ENCODE results near the gene CPEB1.

The CPEB1 gene

DNA sequence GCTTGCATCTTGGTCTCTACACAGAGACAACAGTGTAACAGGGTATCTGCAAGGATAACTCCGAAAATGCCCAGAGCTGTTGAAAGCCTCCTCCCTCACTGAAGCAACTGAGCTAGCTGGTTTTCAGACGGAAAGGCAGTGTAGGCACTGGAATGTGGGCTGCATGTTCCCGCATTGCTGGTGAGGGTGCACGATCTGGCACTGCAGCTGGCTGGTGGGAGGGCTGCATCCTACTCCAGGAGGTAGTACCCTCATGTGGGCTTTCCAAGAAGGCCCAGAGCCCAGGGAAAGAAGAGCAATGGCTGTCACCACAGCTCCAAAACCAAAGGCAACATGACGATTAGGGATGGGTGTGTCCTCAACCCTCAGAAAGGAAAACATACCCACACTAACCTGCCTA, 78.2 kb downstream of the CPEB1 start:
- DNase-seq (ENCODE audit: low read depth), result no peak
- TF ChIP-seq, protein P1, sequence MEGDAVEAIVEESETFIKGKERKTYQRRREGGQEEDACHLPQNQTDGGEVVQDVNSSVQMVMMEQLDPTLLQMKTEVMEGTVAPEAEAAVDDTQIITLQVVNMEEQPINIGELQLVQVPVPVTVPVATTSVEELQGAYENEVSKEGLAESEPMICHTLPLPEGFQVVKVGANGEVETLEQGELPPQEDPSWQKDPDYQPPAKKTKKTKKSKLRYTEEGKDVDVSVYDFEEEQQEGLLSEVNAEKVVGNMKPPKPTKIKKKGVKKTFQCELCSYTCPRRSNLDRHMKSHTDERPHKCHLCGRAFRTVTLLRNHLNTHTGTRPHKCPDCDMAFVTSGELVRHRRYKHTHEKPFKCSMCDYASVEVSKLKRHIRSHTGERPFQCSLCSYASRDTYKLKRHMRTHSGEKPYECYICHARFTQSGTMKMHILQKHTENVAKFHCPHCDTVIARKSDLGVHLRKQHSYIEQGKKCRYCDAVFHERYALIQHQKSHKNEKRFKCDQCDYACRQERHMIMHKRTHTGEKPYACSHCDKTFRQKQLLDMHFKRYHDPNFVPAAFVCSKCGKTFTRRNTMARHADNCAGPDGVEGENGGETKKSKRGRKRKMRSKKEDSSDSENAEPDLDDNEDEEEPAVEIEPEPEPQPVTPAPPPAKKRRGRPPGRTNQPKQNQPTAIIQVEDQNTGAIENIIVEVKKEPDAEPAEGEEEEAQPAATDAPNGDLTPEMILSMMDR (IDR thresholded peaks at IDR 0.05; ENCODE audit: low read depth, low read length, missing control alignments), result no peak
- no peak overlapping the region for H3K4me3 ChIP-seq (ENCODE audit: low read depth, low read length)
- in situ Hi-C loops (cut with HindIII; ENCODE audit: low sequenced_read_pairs), result no loop called here

DNA sequence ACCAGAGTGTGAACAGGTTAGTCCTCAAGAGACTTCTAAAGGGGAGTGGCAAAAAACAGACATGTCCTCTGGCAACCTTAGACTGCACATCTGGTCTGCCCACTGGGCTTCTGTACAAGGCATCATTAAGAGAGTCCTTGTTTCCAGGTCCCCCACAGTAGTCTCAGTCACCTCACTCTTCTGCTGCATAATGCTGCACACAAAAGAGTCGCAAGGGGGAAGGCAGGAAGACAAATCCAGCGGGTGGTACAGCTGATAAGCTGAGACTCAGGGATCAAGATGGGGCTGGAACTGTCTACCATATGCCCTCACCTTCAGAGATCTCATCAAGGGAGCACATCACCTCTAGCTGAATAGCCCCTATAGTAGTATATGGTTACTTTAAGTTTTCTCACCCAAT, 79.5 kb downstream of the CPEB1 start:
- no peak for DNase-seq (ENCODE audit: low read depth)
- in situ Hi-C loops (cut with HindIII; ENCODE audit: low sequenced_read_pairs), result no loop called here
- TF ChIP-seq, protein P1 (IDR thresholded peaks at IDR 0.05; ENCODE audit: low read depth, low read length, missing control alignments), result no peak
- no peak overlapping the region for H3K4me3 ChIP-seq (ENCODE audit: low read depth, low read length)

DNA sequence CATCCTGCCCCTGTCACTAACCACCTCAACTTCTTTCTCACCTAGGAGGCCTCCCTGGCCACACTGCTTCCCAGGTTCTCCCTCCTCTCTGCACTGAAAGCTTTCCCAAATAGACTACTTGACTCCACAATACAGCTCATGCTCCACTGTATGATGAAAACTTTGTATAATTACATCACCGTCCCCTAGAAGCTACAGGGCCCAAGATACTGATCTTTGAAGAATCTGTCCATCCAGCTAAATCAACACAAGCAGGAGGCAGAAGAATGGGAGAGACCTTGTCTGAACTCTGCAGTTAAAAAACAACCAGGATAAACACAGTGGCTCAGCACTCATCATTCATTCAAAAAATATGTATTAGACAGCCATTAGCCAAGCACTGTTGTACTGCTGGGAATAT, 80.5 kb downstream of the CPEB1 start:
- TF ChIP-seq, protein P1 (IDR thresholded peaks at IDR 0.05; ENCODE audit: low read depth, low read length, missing control alignments), result no peak
- DNase-seq (ENCODE audit: low read depth), result no peak
- H3K4me3 ChIP-seq (ENCODE audit: low read depth, low read length), result no peak overlapping the region
- in situ Hi-C loops (cut with HindIII; ENCODE audit: low sequenced_read_pairs), result no loop called here

DNA sequence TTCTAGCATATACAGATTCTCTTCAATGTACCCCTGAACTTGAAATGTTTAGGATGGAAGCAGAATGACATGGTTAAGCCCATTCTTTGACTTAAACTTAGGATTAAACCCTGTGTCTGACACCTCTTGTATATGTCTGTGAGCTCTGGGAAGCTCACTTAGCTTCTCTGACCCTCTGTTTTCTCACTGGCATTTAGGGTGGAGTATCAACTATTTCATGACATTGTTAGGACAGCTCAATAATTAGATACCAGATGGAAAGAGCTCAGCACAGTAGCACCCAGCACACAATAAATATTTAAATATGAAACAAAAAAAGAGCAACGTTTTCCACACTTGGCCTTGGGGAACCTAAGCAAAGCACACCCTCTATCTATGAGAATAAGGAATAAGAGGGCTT, 88.7 kb downstream of the CPEB1 start:
- in situ Hi-C loops (cut with HindIII; ENCODE audit: low sequenced_read_pairs), result no loop called here
- no peak for DNase-seq (ENCODE audit: low read depth)
- TF ChIP-seq, protein P1 (IDR thresholded peaks at IDR 0.05; ENCODE audit: low read depth, low read length, missing control alignments), result no peak
- H3K4me3 ChIP-seq (ENCODE audit: low read depth, low read length), result no peak overlapping the region

DNA sequence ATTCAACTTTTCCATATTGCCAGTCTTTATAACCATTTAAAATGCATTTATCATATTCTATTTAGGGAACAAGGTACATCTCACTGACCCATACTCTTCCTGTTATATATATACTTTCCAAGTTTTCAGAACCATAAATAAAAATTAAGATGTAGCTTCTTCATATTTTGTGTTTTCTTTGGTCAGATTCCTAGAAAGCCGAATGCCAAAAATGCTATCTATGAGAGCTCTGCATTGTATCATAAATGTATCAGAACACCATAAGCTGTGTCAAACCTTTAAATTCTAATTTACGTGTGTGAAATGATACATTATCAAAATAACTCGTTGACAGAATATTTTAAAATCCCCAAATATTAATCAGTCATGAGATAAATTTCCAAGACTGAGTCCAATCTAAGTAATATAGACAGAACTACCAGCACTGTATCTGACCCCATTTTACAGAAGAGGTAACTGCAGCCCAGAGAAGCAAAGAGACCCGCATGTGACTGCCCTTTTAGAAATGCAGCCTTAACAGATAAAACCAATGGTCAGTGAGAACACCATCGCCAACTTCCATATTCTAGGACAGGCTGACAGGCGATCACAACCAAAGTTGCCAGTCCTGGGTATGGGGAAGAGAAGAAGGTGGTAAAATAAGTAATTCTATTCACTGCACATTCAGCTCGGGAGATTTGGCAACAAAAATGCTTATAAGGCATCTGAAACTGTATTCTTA, 90.7 kb downstream of the CPEB1 start:
- in situ Hi-C loops (cut with HindIII; ENCODE audit: low sequenced_read_pairs), result no loop called here
- no peak for DNase-seq (ENCODE audit: low read depth)
- no peak overlapping the region for H3K4me3 ChIP-seq (ENCODE audit: low read depth, low read length)
- TF ChIP-seq, protein P1 (IDR thresholded peaks at IDR 0.05; ENCODE audit: low read depth, low read length, missing control alignments), result no peak

DNA sequence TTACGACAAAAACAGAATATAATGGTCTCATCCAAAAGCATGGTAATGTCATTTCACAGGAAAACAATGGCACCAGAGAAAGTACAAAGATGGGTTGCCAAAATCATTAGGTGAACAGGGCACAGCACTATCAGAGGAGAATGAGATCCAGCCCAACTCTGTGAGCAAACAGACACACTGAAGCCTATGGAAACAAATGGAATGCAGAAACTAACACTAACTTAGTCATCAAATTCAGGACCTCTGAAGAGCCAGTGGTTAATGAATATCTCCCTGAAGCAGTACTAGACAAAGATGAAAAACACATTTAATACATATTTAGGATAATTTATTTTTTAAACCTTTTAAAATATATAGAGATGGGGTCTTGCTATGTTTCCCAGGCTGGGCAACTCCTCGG, 92.3 kb downstream of the CPEB1 start:
- no peak for DNase-seq (ENCODE audit: low read depth)
- TF ChIP-seq, protein P1 (IDR thresholded peaks at IDR 0.05; ENCODE audit: low read depth, low read length, missing control alignments), result no peak
- H3K4me3 ChIP-seq (ENCODE audit: low read depth, low read length), result no peak overlapping the region
- in situ Hi-C loops (cut with HindIII; ENCODE audit: low sequenced_read_pairs), result no loop called here

All from astrocyte of the cerebellum (primary cell).